GM12865 (cell line): ENCODE data around the gene WFDC12.

ENCODE experiments used
- DNase-seq: peaks from one replicate; pipeline ENCODE4 v3.0.0; 2010; ENCODE audit warnings: low read depth
- H3K4me3 ChIP-seq: 2 replicates; pipeline ENCODE4 v1.5.1; 2011; ENCODE audit warnings: mild to moderate bottlenecking, low read depth, low read length, control low read depth
- CTCF ChIP-seq: IDR thresholded peaks from 2 replicates; pipeline ENCODE4 v1.5.1; 2011; ENCODE audit warnings: low read length, control low read depth, low read depth, inconsistent platforms; ENCODE audit not compliant: insufficient read depth; ENCODE audit errors: missing control alignments

Gene WFDC12

GRCh38 chr20:45111799-45112471 is 12.3 kb downstream of the WFDC12 start:
- H3K4me3 ChIP-seq = no peak overlapping the region
- peak; percentile 18 for DNase-seq
- peak; percentile 45 for TF ChIP-seq CTCF

- H3K4me3 ChIP-seq = no peak overlapping the region
- no peak for DNase-seq
- TF ChIP-seq CTCF = no peak
Observed at GRCh38 chr20:45111285-45111684, 13.0 kb downstream of the WFDC12 start.

- no peak overlapping the region for H3K4me3 ChIP-seq
- DNase-seq = no peak
- no peak for TF ChIP-seq CTCF
Observed at GRCh38 chr20:45110301-45110700, 14.0 kb downstream of the WFDC12 start.

GRCh38 chr20:45109634-45110033 is 14.6 kb downstream of the WFDC12 start:
- H3K4me3 ChIP-seq = no peak overlapping the region
- DNase-seq = no peak
- no peak for TF ChIP-seq CTCF

GRCh38 chr20:45105317-45105716 is 18.9 kb downstream of the WFDC12 start:
- TF ChIP-seq CTCF = no peak
- DNase-seq = no peak
- no peak overlapping the region for H3K4me3 ChIP-seq

- no peak for DNase-seq
- no peak for TF ChIP-seq CTCF
- H3K4me3 ChIP-seq = no peak overlapping the region
Observed at GRCh38 chr20:45104786-45105185, 19.5 kb downstream of the WFDC12 start.

- DNase-seq = no peak
- TF ChIP-seq CTCF = no peak
- no peak overlapping the region for H3K4me3 ChIP-seq
Observed at GRCh38 chr20:45103072-45103471, 21.2 kb downstream of the WFDC12 start.
